ENCODE data around the gene C1QTNF3. TPM values are rescaled to one million over a fixed set of nuclear protein-coding genes. Genes with fewer than 3 reads are reported as not detected.

Gene C1QTNF3
- total and polyA plus RNA-seq, 9 donors: 2.8 to 17.9 (median 4.4) TPM

DNA sequence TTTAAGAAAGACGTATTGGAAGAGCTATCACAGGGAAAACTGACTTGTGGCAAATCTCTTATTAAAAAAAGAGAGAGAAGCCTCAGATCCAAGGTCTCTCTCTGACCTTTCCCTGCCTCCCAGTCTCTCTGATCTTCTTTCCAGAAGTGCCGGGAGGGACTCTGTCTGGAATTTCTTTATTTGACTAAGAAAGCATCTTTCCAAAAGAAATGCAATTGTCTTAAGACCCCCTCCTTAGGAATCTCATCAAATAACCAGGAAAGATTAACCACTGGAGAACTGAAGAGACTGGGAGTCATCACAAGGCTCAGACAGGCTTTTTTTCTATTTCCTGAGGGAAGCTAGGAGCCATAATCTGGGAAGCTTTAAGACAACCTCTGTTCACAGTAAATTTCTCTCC lies 4.6 kb downstream of the C1QTNF3 start:
- WGBS, 3 donors: 22 to 33% (median 28%) methylated on average over 2 of the region's 2 CpGs
- Histone ChIP-seq H3K27ac (no peak overlapping the region), H3K27me3 (no peaks in the 10 kb centered on the region), H3K36me3 (no peaks in the 10 kb centered on the region), H3K9me3 (no peaks in the 10 kb centered on the region), H3K4me1 (ENCODE audit: insufficient read depth) (peaks cover 6% of the 10 kb centered on the region), H3K4me3 (no peak overlapping the region)
- no peak for DNase-seq
- TF ChIP-seq, protein P1, sequence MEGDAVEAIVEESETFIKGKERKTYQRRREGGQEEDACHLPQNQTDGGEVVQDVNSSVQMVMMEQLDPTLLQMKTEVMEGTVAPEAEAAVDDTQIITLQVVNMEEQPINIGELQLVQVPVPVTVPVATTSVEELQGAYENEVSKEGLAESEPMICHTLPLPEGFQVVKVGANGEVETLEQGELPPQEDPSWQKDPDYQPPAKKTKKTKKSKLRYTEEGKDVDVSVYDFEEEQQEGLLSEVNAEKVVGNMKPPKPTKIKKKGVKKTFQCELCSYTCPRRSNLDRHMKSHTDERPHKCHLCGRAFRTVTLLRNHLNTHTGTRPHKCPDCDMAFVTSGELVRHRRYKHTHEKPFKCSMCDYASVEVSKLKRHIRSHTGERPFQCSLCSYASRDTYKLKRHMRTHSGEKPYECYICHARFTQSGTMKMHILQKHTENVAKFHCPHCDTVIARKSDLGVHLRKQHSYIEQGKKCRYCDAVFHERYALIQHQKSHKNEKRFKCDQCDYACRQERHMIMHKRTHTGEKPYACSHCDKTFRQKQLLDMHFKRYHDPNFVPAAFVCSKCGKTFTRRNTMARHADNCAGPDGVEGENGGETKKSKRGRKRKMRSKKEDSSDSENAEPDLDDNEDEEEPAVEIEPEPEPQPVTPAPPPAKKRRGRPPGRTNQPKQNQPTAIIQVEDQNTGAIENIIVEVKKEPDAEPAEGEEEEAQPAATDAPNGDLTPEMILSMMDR (IDR thresholded peaks at IDR 0.05): no peak
- no peak for TF ChIP-seq EP300 (IDR thresholded peaks at IDR 0.05)
- TF ChIP-seq POLR2A (IDR thresholded peaks at IDR 0.05): no peak
- intact Hi-C loops (cut with DNase I): no loop called here

DNA sequence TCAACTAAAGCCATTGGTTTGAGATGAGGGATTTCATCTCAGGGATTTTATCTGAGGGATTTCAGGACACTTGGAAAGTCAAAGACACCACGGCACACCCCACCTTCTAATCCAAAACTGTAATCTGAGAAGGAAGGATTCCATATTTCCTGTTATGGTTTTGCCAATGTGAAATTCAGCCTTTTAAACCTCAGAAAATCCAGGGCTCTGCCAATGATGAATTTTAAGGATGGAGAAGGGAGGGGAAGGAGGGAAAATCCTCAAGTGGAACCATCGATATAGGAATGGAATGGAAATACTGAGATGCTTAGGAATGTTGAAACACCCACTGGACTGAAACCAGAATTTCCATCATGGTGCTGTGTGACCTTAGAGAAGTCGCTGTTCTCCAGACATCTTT lies 5.3 kb downstream of the C1QTNF3 start:
- H3K4me1 ChIP-seq (ENCODE audit: insufficient read depth): peaks cover under 1% of the 10 kb centered on the region

DNA sequence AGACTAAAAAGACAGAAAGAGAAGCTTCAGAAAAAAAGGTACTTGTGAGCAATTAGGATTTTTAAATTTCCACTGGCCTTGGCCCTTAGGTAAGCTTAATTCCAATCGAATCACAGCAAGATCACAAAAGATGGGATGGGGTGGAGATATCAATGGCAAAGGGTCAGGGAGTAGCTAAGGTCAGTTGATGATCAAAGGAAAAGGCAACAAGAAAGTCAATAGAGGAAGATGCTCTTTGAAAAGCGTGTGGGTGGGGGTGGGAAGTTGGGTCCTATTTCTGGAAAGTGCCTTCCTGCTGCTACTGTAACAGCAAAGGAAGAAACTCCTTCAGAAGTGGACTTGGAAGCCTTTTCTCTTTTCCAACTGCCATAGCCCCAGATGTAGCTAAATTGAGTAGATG lies 7.3 kb downstream of the C1QTNF3 start:
- no peak overlapping the region for H3K27ac ChIP-seq
- DNase-seq: no peak
- intact Hi-C loops (cut with DNase I): no loop called here
- no peak overlapping the region for H3K4me3 ChIP-seq
- H3K27me3 ChIP-seq: no peaks in the 10 kb centered on the region
- 88 to 95% (median 90%) methylated on average over 2 of the region's 2 CpGs for WGBS, 3 donors
- no peaks in the 10 kb centered on the region for H3K9me3 ChIP-seq
- TF ChIP-seq POLR2A (IDR thresholded peaks at IDR 0.05) (no peak), EP300 (IDR thresholded peaks at IDR 0.05) (no peak)
- TF ChIP-seq, protein P1 (IDR thresholded peaks at IDR 0.05): no peak
- no peaks in the 10 kb centered on the region for H3K36me3 ChIP-seq
- H3K4me1 ChIP-seq (ENCODE audit: insufficient read depth): no peaks in the 10 kb centered on the region

More for the DNA sequence above, 5.3 kb downstream of the C1QTNF3 start:
- Histone ChIP-seq H3K27ac (no peak overlapping the region), H3K4me3 (no peak overlapping the region), H3K9me3 (no peaks in the 10 kb centered on the region), H3K36me3 (no peaks in the 10 kb centered on the region), H3K27me3 (no peaks in the 10 kb centered on the region)
- no peak for DNase-seq
- 49 to 72% (median 62%) methylated on average over 3 of the region's 3 CpGs for WGBS, 3 donors
- intact Hi-C loops (cut with DNase I): no loop called here
- TF ChIP-seq, protein P1 (IDR thresholded peaks at IDR 0.05): no peak
- TF ChIP-seq POLR2A (IDR thresholded peaks at IDR 0.05): no peak
- no peak for TF ChIP-seq EP300 (IDR thresholded peaks at IDR 0.05)

DNA sequence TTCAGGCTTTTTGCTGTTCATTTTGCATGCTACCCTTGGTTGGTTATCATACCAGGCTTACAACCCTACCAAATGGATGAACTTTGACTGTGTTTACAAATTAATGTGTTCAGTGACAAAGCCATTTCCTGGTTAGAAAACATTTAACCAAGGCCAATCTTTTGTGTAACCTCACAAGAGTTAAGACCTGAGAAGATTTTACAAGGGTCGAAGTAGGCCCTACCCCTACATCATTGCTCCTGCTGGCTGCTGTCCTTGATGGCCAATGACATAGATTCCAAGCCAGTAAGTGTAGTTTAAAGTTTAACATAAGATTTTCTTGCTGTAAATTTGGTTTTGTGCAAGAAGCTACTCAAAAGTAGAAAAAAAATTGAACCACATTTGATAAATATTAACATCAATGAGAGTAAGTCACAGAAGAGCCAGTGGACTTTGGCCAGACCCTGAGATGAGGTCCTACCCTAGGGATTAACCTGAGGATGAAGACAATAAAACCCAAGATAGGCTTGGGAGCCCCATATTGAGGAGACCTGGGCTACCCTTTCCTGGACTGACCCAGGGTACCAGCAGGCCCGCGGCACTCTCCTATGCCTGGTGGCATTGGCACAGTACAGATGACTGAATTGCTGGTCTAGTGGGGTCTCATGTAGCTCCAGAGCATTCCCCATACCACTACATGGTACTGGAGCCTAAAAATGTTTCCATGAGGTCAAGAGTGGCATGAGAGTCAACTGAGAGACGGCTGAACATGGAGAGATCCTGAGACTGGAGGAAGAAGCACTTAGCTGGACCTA lies 8.3 kb downstream of the C1QTNF3 start:
- TF ChIP-seq, protein P1 (IDR thresholded peaks at IDR 0.05): no peak
- TF ChIP-seq POLR2A (IDR thresholded peaks at IDR 0.05): no peak
- Histone ChIP-seq H3K27ac (no peak overlapping the region), H3K4me3 (no peak overlapping the region), H3K4me1 (ENCODE audit: insufficient read depth) (no peaks in the 10 kb centered on the region), H3K36me3 (no peaks in the 10 kb centered on the region), H3K9me3 (no peaks in the 10 kb centered on the region), H3K27me3 (no peaks in the 10 kb centered on the region)
- 93 to 97% (median 97%) methylated on average over 4 of the region's 4 CpGs for WGBS, 3 donors
- DNase-seq: no peak
- intact Hi-C loops (cut with DNase I): no loop called here
